Measurements from ENCODE around the gene CSMD2.

The CSMD2 gene

GRCh38 chr1:33805988-33806387 lies 359.0 kb downstream of the CSMD2 start:
- H3K9ac ChIP-seq (ENCODE audit: low read length) = no peak overlapping the region
- no peak overlapping the region for H2AFZ ChIP-seq (ENCODE audit: low read depth, low read length, severe bottlenecking)
- TF ChIP-seq EZH2phosphoT487 (conservative IDR thresholded peaks at IDR 0.05; ENCODE audit: low read length) (no peak), CTCF (IDR thresholded peaks at IDR 0.05; ENCODE audit: insufficient read depth, low read length, poor library complexity, severe bottlenecking) (no peak)
- no peak overlapping the region for H3K27ac ChIP-seq (ENCODE audit: low read depth, low read length)
- H3K36me3 ChIP-seq (ENCODE audit: low read length) = no peaks in the 10 kb centered on the region
- H3K9me2 ChIP-seq (replicated peaks; ENCODE audit: insufficient read depth, low read length) = no peaks in the 10 kb centered on the region
- H3K4me3 ChIP-seq (ENCODE audit: insufficient read depth, low read length, poor library complexity, severe bottlenecking) = no peak overlapping the region
- no peaks in the 10 kb centered on the region for H3K27me3 ChIP-seq (ENCODE audit: low read length)
- H3K4me2 ChIP-seq (ENCODE audit: low read depth, low read length, poor library complexity, severe bottlenecking) = no peak overlapping the region
- H3F3A ChIP-seq (ENCODE audit: insufficient read depth) = no peaks in the 10 kb centered on the region
- no peaks in the 10 kb centered on the region for H3K79me2 ChIP-seq (ENCODE audit: insufficient read depth, low read length)
- no peaks in the 10 kb centered on the region for H3K9me3 ChIP-seq (ENCODE audit: insufficient read depth, low read length)
- H4K20me1 ChIP-seq (ENCODE audit: low read depth, low read length) = no peaks in the 10 kb centered on the region

- no peaks in the 10 kb centered on the region for H4K20me1 ChIP-seq (ENCODE audit: low read depth, low read length)
- TF ChIP-seq EZH2phosphoT487 (conservative IDR thresholded peaks at IDR 0.05; ENCODE audit: low read length) = no peak
- no peak for TF ChIP-seq CTCF (IDR thresholded peaks at IDR 0.05; ENCODE audit: insufficient read depth, low read length, poor library complexity, severe bottlenecking)
- H3K9me3 ChIP-seq (ENCODE audit: insufficient read depth, low read length) = no peaks in the 10 kb centered on the region
- H3K9ac ChIP-seq (ENCODE audit: low read length) = no peak overlapping the region
- H3K4me3 ChIP-seq (ENCODE audit: insufficient read depth, low read length, poor library complexity, severe bottlenecking) = no peak overlapping the region
- H2AFZ ChIP-seq (ENCODE audit: low read depth, low read length, severe bottlenecking) = no peak overlapping the region
- no peaks in the 10 kb centered on the region for H3F3A ChIP-seq (ENCODE audit: insufficient read depth)
- H3K4me2 ChIP-seq (ENCODE audit: low read depth, low read length, poor library complexity, severe bottlenecking) = no peak overlapping the region
- H3K79me2 ChIP-seq (ENCODE audit: insufficient read depth, low read length) = no peaks in the 10 kb centered on the region
- H3K27ac ChIP-seq (ENCODE audit: low read depth, low read length) = no peak overlapping the region
- no peaks in the 10 kb centered on the region for H3K9me2 ChIP-seq (replicated peaks; ENCODE audit: insufficient read depth, low read length)
- H3K27me3 ChIP-seq (ENCODE audit: low read length) = no peaks in the 10 kb centered on the region
- H3K36me3 ChIP-seq (ENCODE audit: low read length) = no peaks in the 10 kb centered on the region
These were observed 362.8 kb downstream of the CSMD2 start for GRCh38 chr1:33802268-33802667.

- H2AFZ ChIP-seq (ENCODE audit: low read depth, low read length, severe bottlenecking) = no peak overlapping the region
- H3K4me3 ChIP-seq (ENCODE audit: insufficient read depth, low read length, poor library complexity, severe bottlenecking) = no peak overlapping the region
- no peak overlapping the region for H3K9ac ChIP-seq (ENCODE audit: low read length)
- H3K79me2 ChIP-seq (ENCODE audit: insufficient read depth, low read length) = no peaks in the 10 kb centered on the region
- H3K4me2 ChIP-seq (ENCODE audit: low read depth, low read length, poor library complexity, severe bottlenecking) = no peak overlapping the region
- TF ChIP-seq CTCF (IDR thresholded peaks at IDR 0.05; ENCODE audit: insufficient read depth, low read length, poor library complexity, severe bottlenecking) (no peak), EZH2phosphoT487 (conservative IDR thresholded peaks at IDR 0.05; ENCODE audit: low read length) (no peak)
- H3K36me3 ChIP-seq (ENCODE audit: low read length) = no peaks in the 10 kb centered on the region
- H3F3A ChIP-seq (ENCODE audit: insufficient read depth) = no peaks in the 10 kb centered on the region
- no peak overlapping the region for H3K27ac ChIP-seq (ENCODE audit: low read depth, low read length)
- no peaks in the 10 kb centered on the region for H3K9me3 ChIP-seq (ENCODE audit: insufficient read depth, low read length)
- no peaks in the 10 kb centered on the region for H3K27me3 ChIP-seq (ENCODE audit: low read length)
- no peaks in the 10 kb centered on the region for H3K9me2 ChIP-seq (replicated peaks; ENCODE audit: insufficient read depth, low read length)
- no peaks in the 10 kb centered on the region for H4K20me1 ChIP-seq (ENCODE audit: low read depth, low read length)
These were observed 367.2 kb downstream of the CSMD2 start for GRCh38 chr1:33797849-33798248.
